HepG2 (cell line): Measurements from ENCODE around the gene AGBL1. TPM values are rescaled to one million over a fixed set of nuclear protein-coding genes. Genes with fewer than 3 reads are reported as not detected.

Experiments
- ATAC-seq: fragments of 200-7000 bp; cut with Tn5 transposase; 3 replicates; pipeline ENCODE4 v1.9.1; 2020; ENCODE audit warnings: mild to moderate bottlenecking, moderate library complexity
- BruUV-seq: library from RNA; stranded (reverse); fragments of 400-500 nt; replicated peaks from 2 replicates; lab custom pipeline; 2021; lab: Mats Ljungman, UMichigan
- CTCF ChIA-PET: fragments of 300-600 bp; formaldehyde crosslinking; extraction: SDS; loops from one replicate; lab custom pipeline; 2021; ENCODE audit warnings: low total read pairs, inconsistent platforms, low intra/inter-chr PET ratio; lab: Yijun Ruan, JAX
- POLR2A ChIA-PET: fragments of 350-600 bp; sonication (Branson Sonifier 250); formaldehyde crosslinking; loops from one replicate; lab custom pipeline; 2020; ENCODE audit warnings: antibody characterized with exemption, inconsistent platforms; lab: Yijun Ruan, JAX
- DNase-seq: peaks from one replicate; pipeline ENCODE4 v3.0.0-alpha.2; 2015; ENCODE audit warnings: low spot score
- FAIRE-seq: peaks from 3 replicates; lab custom pipeline; 2011; peaks lifted over from hg19 to GRCh38; lab: Jason Lieb, UNC
- H2AFZ ChIP-seq: one replicate; pipeline ENCODE4 v1.6.1; 2011; ENCODE audit warnings: low read length, inconsistent platforms
- H3K27ac ChIP-seq: fragments of 300-600 bp; 3 replicates; pipeline ENCODE4 v1.8.0; 2011; ENCODE audit warnings: mixed run types, mild to moderate bottlenecking, mixed read lengths, low read length, inconsistent platforms; ENCODE audit not compliant: insufficient read depth; ENCODE audit errors: extremely low read length
- H3K27me3 ChIP-seq, 2 experiments: fragments of 200-600 bp in 1 of 2; 2 replicates in 1 of 2; 3 replicates in 1 of 2; pipeline versions ENCODE4 v1.6.0 to v1.8.0; 2011; ENCODE audit warnings: low read length in 2 of 2, mild to moderate bottlenecking in 2 of 2, moderate library complexity in 2 of 2, inconsistent platforms in 1 of 2; ENCODE audit not compliant: insufficient read depth in 2 of 2, control insufficient read depth in 1 of 2
- H3K36me3 ChIP-seq, 2 experiments: fragments of 200-600 bp in 1 of 2; replicated peaks in 1 of 2; 2 replicates in 1 of 2; 3 replicates in 1 of 2; pipeline versions ENCODE4 v1.5.1 to v1.8.0; 2011; ENCODE audit warnings: low read length in 2 of 2, inconsistent platforms in 1 of 2; ENCODE audit not compliant: insufficient read depth in 2 of 2, control insufficient read depth in 1 of 2
- H3K4me1 ChIP-seq: 2 replicates; pipeline ENCODE4 v1.5.1; 2012; ENCODE audit warnings: low read length, inconsistent platforms; ENCODE audit not compliant: insufficient read depth
- H3K4me2 ChIP-seq: 2 replicates; pipeline ENCODE4 v1.6.0; 2011; ENCODE audit warnings: low read depth, low read length, inconsistent platforms
- H3K4me3 ChIP-seq, 3 experiments: fragments of 200-600 bp in 1 of 3; sonication (generic), shearing (Covaris generic) in 1 of 3; replicated peaks in 1 of 3; 2 replicates each; pipeline ENCODE4 v1.5.1; 2011 to 2016; ENCODE audit warnings: low read length in 3 of 3, inconsistent platforms in 2 of 3, low read depth in 2 of 3, mild to moderate bottlenecking in 2 of 3, control low read depth in 1 of 3, mixed read lengths in 1 of 3; ENCODE audit not compliant: insufficient read depth in 1 of 3
- H3K79me2 ChIP-seq: one replicate; pipeline ENCODE4 v1.6.1; 2011; ENCODE audit warnings: low read length, inconsistent platforms; ENCODE audit not compliant: insufficient read depth
- H3K9ac ChIP-seq: 2 replicates; pipeline ENCODE4 v1.6.0; 2011; ENCODE audit warnings: mild to moderate bottlenecking, low read depth, low read length, inconsistent platforms; ENCODE audit not compliant: insufficient read depth
- H3K9me3 ChIP-seq: 2 replicates; pipeline ENCODE4 v1.5.1; 2012; ENCODE audit warnings: mild to moderate bottlenecking, low read length
- H4K20me1 ChIP-seq: 2 replicates; pipeline ENCODE4 v1.6.0; 2011; ENCODE audit warnings: inconsistent platforms, mild to moderate bottlenecking, low read length, moderate library complexity; ENCODE audit not compliant: insufficient read depth
- DRAP1 ChIP-seq: IDR thresholded peaks from 2 replicates; pipeline ENCODE4 v1.6.1; 2016; ENCODE audit warnings: missing genetic modification reagents, missing compliant biosample characterization
- FOSL1 ChIP-seq: sonication (generic); formaldehyde crosslinking; IDR thresholded peaks from 2 replicates; pipeline ENCODE4 v1.9.0; 2021; ENCODE audit warnings: missing genetic modification reagents, borderline replicate concordance
- FOXO1 ChIP-seq: sonication (generic); formaldehyde crosslinking; IDR thresholded peaks from 2 replicates; pipeline ENCODE4 v1.4.0; 2020; ENCODE audit warnings: missing genetic modification reagents
- GABPB1 ChIP-seq: IDR thresholded peaks from 2 replicates; pipeline ENCODE4 v1.6.1; 2016; ENCODE audit warnings: mild to moderate bottlenecking, missing genetic modification reagents, moderate library complexity, missing compliant biosample characterization
- HNRNPL ChIP-seq: fragments of 200-400 bp; formaldehyde crosslinking; IDR thresholded peaks from 2 replicates; pipeline ENCODE4 v1.6.1; 2017; ENCODE audit warnings: mild to moderate bottlenecking, low read depth, low read length
- MED1 ChIP-seq: sonication (generic); formaldehyde crosslinking; IDR thresholded peaks from 2 replicates; pipeline ENCODE4 v1.4.0; 2020; ENCODE audit warnings: missing genetic modification reagents
- PHB2 ChIP-seq: fragments of 450-650 bp; IDR thresholded peaks from 2 replicates; pipeline ENCODE4 v1.6.1; 2018; ENCODE audit not compliant: partially characterized antibody
- SNAI1 ChIP-seq: sonication (generic); formaldehyde crosslinking; IDR thresholded peaks from 2 replicates; pipeline ENCODE4 v1.5.0; 2020; ENCODE audit warnings: mild to moderate bottlenecking, missing genetic modification reagents, borderline replicate concordance
- TBL1XR1 ChIP-seq: fragments of 150-350 bp; IDR thresholded peaks from 2 replicates; pipeline ENCODE4 v1.6.1; 2014; ENCODE audit warnings: borderline replicate concordance, low read length; ENCODE audit not compliant: partially characterized antibody
- TBX2 ChIP-seq: sonication (generic); formaldehyde crosslinking; IDR thresholded peaks from 2 replicates; pipeline ENCODE4 v1.5.0; 2020; ENCODE audit warnings: missing genetic modification reagents, mild to moderate bottlenecking, borderline replicate concordance
- ZNF350 ChIP-seq: sonication (generic); formaldehyde crosslinking; IDR thresholded peaks from 2 replicates; pipeline ENCODE4 v1.4.0; 2020; ENCODE audit warnings: mild to moderate bottlenecking, low read depth, missing genetic modification reagents, borderline replicate concordance
- ZNF562 ChIP-seq: sonication (generic); formaldehyde crosslinking; IDR thresholded peaks from 2 replicates; pipeline ENCODE4 v1.8.0; 2022; ENCODE audit warnings: missing genetic modification reagents, borderline replicate concordance
- WGBS: methylation state at CpG from one replicate; pipeline ENCODE4 v1.1.6; 2017; ENCODE audit warnings: low lambda C conversion rate; 5-methylcytosine and 5-hydroxymethylcytosine counted together
- in situ Hi-C: cut with HindIII; loops from 2 replicates; pipeline ENCODE4 v1.10.0; 2017; ENCODE audit warnings: low pct_unique_long_range_greater_than_20kb; ENCODE audit not compliant: extremely low pct_ligation_motif_present
- intact Hi-C: fragments of 100-400 bp; cut with micrococcal nuclease; formaldehyde crosslinking; loops from one replicate; pipeline ENCODE4 v1.10.0; 2022; ENCODE audit not compliant: unreplicated experiment
- polyA plus RNA-seq, 8 experiments: library from polyadenylated mRNA; depleted of rRNA in 3 of 8; stranded (reverse) in 7 of 8; unstranded in 1 of 8; fragments of >200 nt; fragmentation: Illumina TruSeq in 4 of 8; extraction: Trizol in 4 of 8; gene quantifications; 2 replicates each; pipeline versions ENCODE4 v1.2.1 to v1.2.3, GENCODE V29; 2011 to 2016; ENCODE audit warnings: low read depth in 4 of 8, missing spikeins in 1 of 8, mixed read lengths in 1 of 8; ENCODE audit not compliant: insufficient read depth in 1 of 8
- total RNA-seq, 5 experiments: library from RNA; depleted of rRNA; stranded (reverse); fragments of >200 nt; fragmentation: Illumina TruSeq; extraction: Trizol; gene quantifications; 2 replicates each; pipeline ENCODE4 v1.2.3, GENCODE V29; 2016; ENCODE audit warnings: low read depth in 1 of 5
- TF ChIP-seq, protein P1 (sequence below): sonication (generic); IDR thresholded peaks from 2 replicates; pipeline ENCODE4 v1.6.1; 2016; ENCODE audit warnings: low read depth, borderline replicate concordance
- TF ChIP-seq, protein P2 (sequence below), 2 experiments: fragments of 450-650 bp in 1 of 2; sonication (generic) in 1 of 2; formaldehyde crosslinking in 1 of 2; IDR thresholded peaks; 2 replicates each; pipeline versions ENCODE4 v1.6.1 to v1.8.0; 2016 to 2022; ENCODE audit warnings: antibody characterized with exemption in 1 of 2, mild to moderate bottlenecking in 1 of 2, missing genetic modification reagents in 1 of 2

AGBL1 gene
- total and polyA plus RNA-seq, 2 of the 13 experiments (the other 11 are each of a cell fraction or from before 2014, with no cell fraction given), result 0.01 TPM; not detected in 1

DNA sequence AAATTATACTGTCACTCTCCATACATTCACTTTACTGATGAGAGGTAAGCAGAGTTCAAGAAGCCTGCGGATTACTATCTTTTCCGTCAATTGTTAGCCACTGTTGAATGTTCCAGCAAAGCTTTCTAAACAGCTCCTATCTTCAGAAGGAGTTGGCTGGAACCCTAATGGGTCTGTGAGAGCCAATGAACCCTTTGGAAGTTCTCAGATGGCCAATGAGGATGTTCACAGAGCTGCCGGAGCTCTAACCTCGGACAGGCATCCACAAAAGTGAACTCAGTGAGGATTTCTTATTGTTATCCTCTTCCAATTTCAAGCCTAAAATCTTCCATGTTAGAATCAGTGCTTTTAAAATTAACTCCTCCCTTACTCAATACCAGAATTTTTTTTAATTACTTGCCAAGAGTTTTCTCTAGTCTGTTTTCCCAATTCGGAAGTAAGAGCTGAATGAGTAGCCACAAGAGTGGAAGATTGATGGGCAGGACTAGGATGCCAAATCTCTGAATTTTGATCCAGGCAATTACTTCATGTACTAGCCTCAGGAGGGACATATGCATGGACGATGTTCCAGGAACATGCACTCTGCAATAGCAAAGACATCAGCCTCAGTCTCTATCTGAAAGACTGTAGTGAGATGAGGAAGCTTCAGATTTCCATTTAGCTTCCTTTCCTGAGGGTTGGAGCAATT lies 78.1 kb downstream of the AGBL1 start (continued):
- TF ChIP-seq ZNF350 (CRISPR knock-in tag) (no peak), ZNF562 (CRISPR knock-in tag) (no peak), TBL1XR1 (no peak), PHB2 (no peak), GABPB1 (CRISPR knock-in tag) (no peak), FOXO1 (no peak), SNAI1 (CRISPR knock-in tag) (no peak), MED1 (no peak), DRAP1 (CRISPR knock-in tag) (no peak), TBX2 (CRISPR knock-in tag) (no peak)
- TF ChIP-seq, protein P1, sequence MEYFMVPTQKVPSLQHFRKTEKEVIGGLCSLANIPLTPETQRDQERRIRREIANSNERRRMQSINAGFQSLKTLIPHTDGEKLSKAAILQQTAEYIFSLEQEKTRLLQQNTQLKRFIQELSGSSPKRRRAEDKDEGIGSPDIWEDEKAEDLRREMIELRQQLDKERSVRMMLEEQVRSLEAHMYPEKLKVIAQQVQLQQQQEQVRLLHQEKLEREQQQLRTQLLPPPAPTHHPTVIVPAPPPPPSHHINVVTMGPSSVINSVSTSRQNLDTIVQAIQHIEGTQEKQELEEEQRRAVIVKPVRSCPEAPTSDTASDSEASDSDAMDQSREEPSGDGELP, result no peak

DNA sequence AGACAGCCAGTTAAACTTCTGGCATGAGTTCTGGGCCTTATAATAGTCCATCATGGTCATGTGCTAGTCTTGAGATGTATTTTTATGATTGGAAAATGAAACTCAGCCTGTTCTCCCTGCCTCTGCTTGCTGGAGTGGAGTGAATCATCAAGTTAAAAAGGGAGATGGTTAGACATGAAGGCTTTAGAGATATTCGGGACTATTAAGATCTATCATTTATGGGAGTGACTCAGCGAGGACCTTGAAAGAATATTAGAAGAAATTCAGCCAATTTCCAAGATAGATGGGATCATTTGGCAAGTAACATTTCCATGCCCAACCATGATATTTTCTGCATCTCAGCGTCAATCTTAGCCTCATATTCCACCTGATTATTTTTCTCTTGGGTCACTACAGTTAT lies 79.8 kb downstream of the AGBL1 start:
- ATAC-seq (no peak), DNase-seq (no peak), FAIRE-seq (no peak)
- no peaks in the 10 kb centered on the region for H3K9me3 ChIP-seq
- BruUV-seq, result no TSS peak
- no peak overlapping the region for H3K4me3 ChIP-seq
- 0% methylated on average over 3 of the region's 3 CpGs for WGBS
- no peaks in the 10 kb centered on the region for H3K4me1 ChIP-seq
- H3K36me3 ChIP-seq, result no peaks in the 10 kb centered on the region
- intact Hi-C loops (no loop called here), in situ Hi-C loops (no loop called here)
- H3K27ac ChIP-seq, result no peak overlapping the region
- no peak overlapping the region for H2AFZ ChIP-seq
- H4K20me1 ChIP-seq, result no peaks in the 10 kb centered on the region
- ChIA-PET CTCF (no interaction called here), POLR2A (no interaction called here)
- no peaks in the 10 kb centered on the region for H3K27me3 ChIP-seq
- H3K9ac ChIP-seq, result no peak overlapping the region
- H3K79me2 ChIP-seq, result no peaks in the 10 kb centered on the region
- no peak overlapping the region for H3K4me2 ChIP-seq
- no peak for TF ChIP-seq FOSL1
- TF ChIP-seq HNRNPL, result no peak
- TF ChIP-seq, protein P2, sequence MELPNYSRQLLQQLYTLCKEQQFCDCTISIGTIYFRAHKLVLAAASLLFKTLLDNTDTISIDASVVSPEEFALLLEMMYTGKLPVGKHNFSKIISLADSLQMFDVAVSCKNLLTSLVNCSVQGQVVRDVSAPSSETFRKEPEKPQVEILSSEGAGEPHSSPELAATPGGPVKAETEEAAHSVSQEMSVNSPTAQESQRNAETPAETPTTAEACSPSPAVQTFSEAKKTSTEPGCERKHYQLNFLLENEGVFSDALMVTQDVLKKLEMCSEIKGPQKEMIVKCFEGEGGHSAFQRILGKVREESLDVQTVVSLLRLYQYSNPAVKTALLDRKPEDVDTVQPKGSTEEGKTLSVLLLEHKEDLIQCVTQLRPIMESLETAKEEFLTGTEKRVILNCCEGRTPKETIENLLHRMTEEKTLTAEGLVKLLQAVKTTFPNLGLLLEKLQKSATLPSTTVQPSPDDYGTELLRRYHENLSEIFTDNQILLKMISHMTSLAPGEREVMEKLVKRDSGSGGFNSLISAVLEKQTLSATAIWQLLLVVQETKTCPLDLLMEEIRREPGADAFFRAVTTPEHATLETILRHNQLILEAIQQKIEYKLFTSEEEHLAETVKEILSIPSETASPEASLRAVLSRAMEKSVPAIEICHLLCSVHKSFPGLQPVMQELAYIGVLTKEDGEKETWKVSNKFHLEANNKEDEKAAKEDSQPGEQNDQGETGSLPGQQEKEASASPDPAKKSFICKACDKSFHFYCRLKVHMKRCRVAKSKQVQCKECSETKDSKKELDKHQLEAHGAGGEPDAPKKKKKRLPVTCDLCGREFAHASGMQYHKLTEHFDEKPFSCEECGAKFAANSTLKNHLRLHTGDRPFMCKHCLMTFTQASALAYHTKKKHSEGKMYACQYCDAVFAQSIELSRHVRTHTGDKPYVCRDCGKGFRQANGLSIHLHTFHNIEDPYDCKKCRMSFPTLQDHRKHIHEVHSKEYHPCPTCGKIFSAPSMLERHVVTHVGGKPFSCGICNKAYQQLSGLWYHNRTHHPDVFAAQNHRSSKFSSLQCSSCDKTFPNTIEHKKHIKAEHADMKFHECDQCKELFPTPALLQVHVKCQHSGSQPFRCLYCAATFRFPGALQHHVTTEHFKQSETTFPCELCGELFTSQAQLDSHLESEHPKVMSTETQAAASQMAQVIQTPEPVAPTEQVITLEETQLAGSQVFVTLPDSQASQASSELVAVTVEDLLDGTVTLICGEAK (IDR thresholded peaks at IDR 0.05), result no peak
- TF ChIP-seq, protein P2 (CRISPR knock-in tag; IDR thresholded peaks at IDR 0.05), result no peak
